IPS DF 6.9 (cell line): Measurements from ENCODE around the gene RAP1GAP2.

Source experiments
- DNase-seq: peaks from one replicate; pipeline ENCODE4 v3.0.0-alpha.2; 2013; ENCODE audit warnings: low read depth, low spot score
- H3K27ac ChIP-seq: one replicate; pipeline ENCODE4 v1.5.1; 2013; ENCODE audit warnings: low read length, control low read depth
- H3K27me3 ChIP-seq: 2 replicates; pipeline ENCODE4 v1.6.1; 2013; ENCODE audit warnings: mild to moderate bottlenecking, low read length; ENCODE audit not compliant: control insufficient read depth, insufficient read depth
- H3K36me3 ChIP-seq: 2 replicates; pipeline ENCODE4 v1.6.1; 2013; ENCODE audit warnings: low read length; ENCODE audit not compliant: control insufficient read depth, insufficient read depth
- H3K4me1 ChIP-seq: 2 replicates; pipeline ENCODE4 v1.6.1; 2013; ENCODE audit warnings: low read length; ENCODE audit not compliant: control insufficient read depth, insufficient read depth
- H3K4me3 ChIP-seq: 2 replicates; pipeline ENCODE4 v1.5.1; 2013; ENCODE audit warnings: mild to moderate bottlenecking, low read length
- H3K9me3 ChIP-seq: 2 replicates; pipeline ENCODE4 v1.6.1; 2013; ENCODE audit warnings: low read length, inconsistent platforms; ENCODE audit not compliant: control insufficient read depth, insufficient read depth
- WGBS: extraction: QIAGEN DNeasy Blood & Tissue Kit; methylation state at CpG from one replicate; pipeline ENCODE4 v1.1.7; 2013; ENCODE audit warnings: mixed read lengths, missing lambda C conversion rate; ENCODE audit not compliant: insufficient read length, insufficient coverage; 5-methylcytosine and 5-hydroxymethylcytosine counted together

RAP1GAP2 gene

GRCh38 chr17:2852729-2853282 is 56.6 kb downstream of the RAP1GAP2 start:
- Histone ChIP-seq H3K27me3 (no peaks in the 10 kb centered on the region), H3K27ac (no peak overlapping the region), H3K4me1 (peaks cover 8% of the 10 kb centered on the region), H3K4me3 (peak overlapping the region; percentile 70), H3K9me3 (no peaks in the 10 kb centered on the region), H3K36me3 (no peaks in the 10 kb centered on the region)
- DNase-seq = no peak
- no CpG with 5 or more reads among the region's 55 CpGs for WGBS

GRCh38 chr17:2853283-2854142 is 57.3 kb downstream of the RAP1GAP2 start:
- DNase-seq = no peak
- H3K9me3 ChIP-seq = no peaks in the 10 kb centered on the region
- WGBS = no CpG with 5 or more reads among the region's 119 CpGs
- H3K4me1 ChIP-seq = peaks cover 7% of the 10 kb centered on the region; the same call in 1 of the 2 replicates
- H3K27ac ChIP-seq = no peak overlapping the region
- H3K27me3 ChIP-seq = no peaks in the 10 kb centered on the region
- H3K36me3 ChIP-seq = no peaks in the 10 kb centered on the region
- peak overlapping the region; percentile 70 for H3K4me3 ChIP-seq

GRCh38 chr17:2854143-2855055 is 58.2 kb downstream of the RAP1GAP2 start:
- no peaks in the 10 kb centered on the region for H3K9me3 ChIP-seq
- WGBS = no CpG with 5 or more reads among the region's 46 CpGs
- H3K27ac ChIP-seq = no peak overlapping the region
- peak overlapping the region; percentile 70 for H3K4me3 ChIP-seq
- H3K36me3 ChIP-seq = no peaks in the 10 kb centered on the region
- H3K4me1 ChIP-seq = peaks cover 5% of the 10 kb centered on the region; the same call in 1 of the 2 replicates
- DNase-seq = no peak
- no peaks in the 10 kb centered on the region for H3K27me3 ChIP-seq

- Histone ChIP-seq H3K36me3 (no peaks in the 10 kb centered on the region), H3K4me3 (peak overlapping the region; percentile 70; the same call in 1 of the 2 replicates), H3K4me1 (peaks cover 8% of the 10 kb centered on the region; the same call in 1 of the 2 replicates), H3K27ac (no peak overlapping the region), H3K27me3 (no peaks in the 10 kb centered on the region), H3K9me3 (no peaks in the 10 kb centered on the region)
- no peak for DNase-seq
- no CpG with 5 or more reads among the region's 8 CpGs for WGBS
These were observed 58.9 kb downstream of the RAP1GAP2 start for GRCh38 chr17:2855063-2855600.

- H3K27me3 ChIP-seq = no peaks in the 10 kb centered on the region
- H3K27ac ChIP-seq = no peak overlapping the region
- no peaks in the 10 kb centered on the region for H3K9me3 ChIP-seq
- no peaks in the 10 kb centered on the region for H3K36me3 ChIP-seq
- H3K4me1 ChIP-seq = peaks cover 8% of the 10 kb centered on the region; the same call in 1 of the 2 replicates
- DNase-seq = no peak
- WGBS = no CpG with 5 or more reads among the region's 5 CpGs
- H3K4me3 ChIP-seq = no peak overlapping the region
These were observed 60.5 kb downstream of the RAP1GAP2 start for GRCh38 chr17:2856727-2857126.

GRCh38 chr17:2860045-2860444 is 63.8 kb downstream of the RAP1GAP2 start:
- Histone ChIP-seq H3K4me1 (peaks cover 8% of the 10 kb centered on the region; the same call in 1 of the 2 replicates), H3K27ac (no peak overlapping the region), H3K36me3 (no peaks in the 10 kb centered on the region), H3K4me3 (no peak overlapping the region), H3K27me3 (no peaks in the 10 kb centered on the region), H3K9me3 (no peaks in the 10 kb centered on the region)
- no peak for DNase-seq
- no CpG with 5 or more reads among the region's 4 CpGs for WGBS

GRCh38 chr17:2860883-2861282 is 64.6 kb downstream of the RAP1GAP2 start:
- H3K4me1 ChIP-seq = peaks cover 8% of the 10 kb centered on the region
- WGBS = no CpG with 5 or more reads among the region's 11 CpGs
- no peaks in the 10 kb centered on the region for H3K36me3 ChIP-seq
- no peak for DNase-seq
- no peaks in the 10 kb centered on the region for H3K9me3 ChIP-seq
- H3K4me3 ChIP-seq = no peak overlapping the region
- H3K27ac ChIP-seq = no peak overlapping the region
- no peaks in the 10 kb centered on the region for H3K27me3 ChIP-seq

GRCh38 chr17:2862197-2862596 is 66.0 kb downstream of the RAP1GAP2 start:
- no peak overlapping the region for H3K27ac ChIP-seq
- peaks cover 3% of the 10 kb centered on the region for H3K4me1 ChIP-seq
- no peak for DNase-seq
- H3K4me3 ChIP-seq = no peak overlapping the region
- H3K27me3 ChIP-seq = no peaks in the 10 kb centered on the region
- no CpG with 5 or more reads among the region's 8 CpGs for WGBS
- H3K36me3 ChIP-seq = no peaks in the 10 kb centered on the region
- H3K9me3 ChIP-seq = no peaks in the 10 kb centered on the region

- no CpG with 5 or more reads among the region's 4 CpGs for WGBS
- no peak for DNase-seq
- H3K36me3 ChIP-seq = no peaks in the 10 kb centered on the region
- H3K27ac ChIP-seq = no peak overlapping the region
- no peaks in the 10 kb centered on the region for H3K9me3 ChIP-seq
- no peaks in the 10 kb centered on the region for H3K27me3 ChIP-seq
- peaks cover 8% of the 10 kb centered on the region for H3K4me1 ChIP-seq
- H3K4me3 ChIP-seq = no peak overlapping the region
These were observed 67.0 kb downstream of the RAP1GAP2 start for GRCh38 chr17:2863204-2863603.

- no peak overlapping the region for H3K27ac ChIP-seq
- no CpG with 5 or more reads among the region's 3 CpGs for WGBS
- no peaks in the 10 kb centered on the region for H3K36me3 ChIP-seq
- no peaks in the 10 kb centered on the region for H3K9me3 ChIP-seq
- no peak for DNase-seq
- H3K4me3 ChIP-seq = no peak overlapping the region
- no peaks in the 10 kb centered on the region for H3K27me3 ChIP-seq
- peaks cover 8% of the 10 kb centered on the region for H3K4me1 ChIP-seq
These were observed 69.0 kb downstream of the RAP1GAP2 start for GRCh38 chr17:2865228-2865627.
